Activated T-cell treated with anti-CD3 and anti-CD28 coated beads for 24 hours (primary cell): ENCODE measurements around the gene ACKR3.

Experiments used
- DNase-seq: peaks from one replicate; pipeline ENCODE4 v3.0.0-alpha.2; 2020; ENCODE audit warnings: low read depth

ACKR3 gene

DNA sequence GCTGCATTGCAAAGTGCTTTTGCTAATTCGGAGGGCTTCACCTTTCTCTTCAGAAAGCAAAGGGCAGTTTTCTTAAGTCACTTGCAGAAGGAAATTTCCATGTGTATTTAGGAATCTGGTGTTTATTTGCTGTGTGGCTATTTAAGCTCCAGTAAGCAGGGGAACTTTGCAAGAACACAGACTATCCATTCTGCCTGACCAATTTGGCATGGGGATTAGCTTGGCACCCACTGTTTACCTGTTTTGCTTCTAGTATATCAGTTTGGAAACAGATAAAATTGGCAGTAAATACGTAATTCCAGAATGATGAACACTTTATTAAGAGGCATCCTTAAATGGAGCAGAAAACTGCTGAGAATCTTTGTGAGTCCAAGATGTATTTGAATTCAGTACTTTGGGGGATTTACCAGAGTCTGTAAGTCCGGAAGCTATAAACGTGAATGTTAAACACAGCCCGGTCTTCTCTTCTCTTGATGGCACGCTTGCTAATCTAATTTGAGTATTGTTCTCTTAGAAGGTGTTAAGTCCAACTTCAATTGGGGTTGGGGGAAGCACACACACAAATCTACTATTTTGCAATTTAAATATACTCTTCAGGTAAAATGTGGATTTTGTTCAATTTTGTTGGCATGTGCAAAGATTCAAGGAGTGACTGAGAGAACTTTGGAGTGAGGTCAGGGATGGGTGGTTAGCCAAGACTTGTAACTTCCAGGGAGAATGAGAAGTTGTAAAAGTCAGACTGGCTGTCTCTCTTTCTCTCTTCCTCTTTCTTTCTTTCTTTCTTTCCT, 650 bp downstream of the ACKR3 start:
- DNase-seq: no peak

DNA sequence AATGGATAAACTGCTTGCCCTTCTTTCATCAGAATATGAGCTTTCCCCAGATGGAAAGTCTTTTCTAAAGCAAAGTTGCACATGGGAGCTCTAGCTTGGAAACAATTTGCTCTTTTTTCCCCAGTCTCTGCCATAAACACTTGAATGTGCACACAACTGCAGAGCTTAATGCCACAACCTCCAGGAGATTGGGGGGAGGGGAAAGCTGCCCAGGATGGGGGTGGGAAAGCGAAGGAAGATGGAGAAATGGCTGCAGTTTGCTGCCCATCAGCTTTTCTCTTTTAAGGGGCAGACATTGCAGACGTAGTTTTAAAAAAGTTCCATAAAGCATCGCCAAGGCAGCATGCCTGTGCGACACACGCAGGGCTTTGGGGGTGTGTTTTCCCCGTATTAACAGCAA, 1.5 kb downstream of the ACKR3 start:
- no peak for DNase-seq

DNA sequence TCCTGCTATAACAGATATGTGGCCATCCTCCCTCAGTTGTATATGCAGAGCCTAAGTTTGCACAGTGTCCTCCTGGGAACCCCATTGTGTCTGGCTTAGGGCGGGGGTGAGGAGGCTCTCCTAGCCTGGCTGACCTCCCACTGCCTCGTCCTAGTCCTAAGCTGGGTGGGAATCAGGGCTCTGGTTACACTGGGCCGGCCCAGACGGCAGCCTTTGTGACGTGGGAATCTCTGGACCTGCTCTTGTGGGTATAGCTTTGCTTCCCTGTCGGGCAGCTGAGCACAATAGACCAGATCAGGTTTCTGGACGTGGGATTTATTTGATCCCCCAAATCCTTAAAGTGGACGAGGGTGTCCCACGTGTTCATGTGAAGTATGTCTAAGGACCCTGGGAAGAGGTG, 2.9 kb downstream of the ACKR3 start:
- DNase-seq: no peak

DNA sequence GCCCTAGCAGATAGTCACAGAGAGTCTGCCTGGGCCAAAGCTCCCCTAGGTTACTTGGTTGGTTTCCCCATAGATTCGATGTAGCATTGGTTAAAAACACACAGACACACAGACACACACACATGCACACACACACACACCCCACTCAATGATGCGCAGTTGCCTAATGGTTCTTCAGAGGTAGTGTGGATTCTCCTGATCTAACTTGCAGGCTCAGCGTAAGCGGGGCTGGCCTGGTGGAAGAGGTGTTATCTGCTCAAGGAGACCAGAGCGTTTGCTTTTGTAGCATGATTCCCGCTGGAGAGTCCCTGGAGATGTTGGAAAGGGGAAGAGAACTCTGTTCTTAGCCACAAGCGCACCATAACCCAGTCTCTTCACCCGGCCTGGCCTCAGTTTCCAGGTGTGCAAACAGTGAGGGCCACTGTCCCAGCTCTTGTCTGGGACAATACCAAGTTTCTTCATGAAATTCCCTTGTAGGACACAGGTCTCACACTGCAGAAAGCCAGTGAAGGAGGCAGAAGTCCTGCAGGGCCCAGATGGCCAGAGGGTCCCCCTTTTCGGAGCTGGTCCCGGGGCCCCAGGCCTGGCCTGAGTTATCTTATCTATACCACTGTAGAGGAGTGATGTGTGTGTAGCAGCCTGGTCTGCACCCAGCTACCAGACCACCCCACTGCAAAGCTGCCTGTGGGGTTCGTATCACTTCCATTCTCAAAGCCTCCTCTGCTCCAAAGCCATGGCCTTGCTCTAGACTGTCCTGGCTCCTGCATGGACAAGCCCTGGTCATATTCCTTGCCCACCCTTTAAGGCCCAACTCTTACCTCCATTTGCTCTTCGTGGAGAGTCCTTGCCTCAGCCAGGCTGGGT, 3.7 kb downstream of the ACKR3 start:
- no peak for DNase-seq

DNA sequence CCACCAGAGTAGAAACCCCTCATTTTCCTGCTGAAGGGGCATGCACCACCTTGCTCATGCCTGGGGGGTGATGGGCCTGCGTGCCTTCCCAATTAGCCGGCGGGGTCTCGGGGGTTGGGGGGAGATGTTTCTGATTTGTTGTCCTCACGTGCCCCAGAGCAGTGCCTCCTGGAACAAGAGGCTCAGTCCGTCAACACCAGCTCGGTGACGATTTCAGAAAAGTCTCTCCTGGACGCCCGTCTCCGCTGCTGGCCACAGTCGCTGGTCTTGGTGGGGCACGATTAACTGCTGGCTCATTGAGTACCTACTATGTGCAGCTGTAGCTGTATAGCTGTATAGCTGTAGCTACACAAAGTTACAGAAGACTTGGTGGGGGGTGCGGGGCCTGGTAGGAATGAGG, 4.4 kb downstream of the ACKR3 start:
- DNase-seq: no peak

DNA sequence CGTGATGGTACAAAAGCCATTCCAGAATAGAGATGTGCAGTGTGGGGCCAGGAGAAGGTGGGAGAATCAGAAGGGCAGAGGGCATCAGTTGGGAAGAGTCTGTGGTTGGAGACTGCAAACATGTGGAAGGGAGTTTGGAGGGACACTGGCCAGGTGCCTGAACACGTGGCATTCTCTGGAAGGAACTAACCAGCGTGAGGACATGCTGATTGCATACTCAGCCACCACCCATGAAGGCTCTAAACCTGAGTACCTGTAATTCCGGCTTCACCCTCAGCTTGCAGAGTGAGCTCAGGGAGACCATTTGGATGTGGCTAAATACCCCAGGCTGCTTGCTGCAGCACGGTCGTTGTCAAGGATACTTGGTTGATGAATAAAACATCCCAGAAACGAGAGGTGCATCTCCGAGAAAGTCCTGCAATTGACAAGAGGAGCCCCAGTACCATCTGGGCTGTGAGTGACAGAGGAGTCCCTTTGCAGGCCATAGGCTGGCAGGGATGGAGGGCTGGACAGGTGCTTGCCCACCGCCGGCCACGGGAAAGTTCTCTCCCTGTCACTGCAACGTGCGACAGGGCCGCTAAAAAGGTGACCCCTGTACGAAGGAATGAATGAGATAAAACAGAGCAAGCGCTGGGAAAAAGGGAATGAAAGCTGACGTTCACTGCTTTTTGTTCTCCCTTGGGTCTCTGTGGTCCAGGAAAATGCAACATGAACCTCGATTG, 5.0 kb downstream of the ACKR3 start:
- no peak for DNase-seq

DNA sequence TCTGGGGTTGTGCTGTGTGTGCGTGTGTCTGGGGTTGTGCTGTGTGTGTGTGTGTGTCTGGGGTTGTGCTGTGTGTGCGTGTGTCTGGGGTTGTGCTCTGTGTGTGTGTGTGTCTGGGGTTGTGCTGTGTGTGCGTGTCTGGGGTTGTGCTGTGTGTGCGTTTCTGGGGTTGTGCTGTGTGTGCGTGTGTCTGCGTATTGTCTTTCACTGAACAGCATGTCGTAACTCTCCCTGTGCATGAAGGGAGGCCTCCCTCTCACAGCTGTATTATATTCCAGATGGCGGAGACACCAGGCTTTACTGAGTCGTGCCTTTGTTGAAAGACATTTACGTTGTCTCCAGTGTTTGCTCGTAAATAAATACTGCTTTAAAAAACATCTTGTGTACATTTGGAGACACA, 5.9 kb downstream of the ACKR3 start:
- no peak for DNase-seq

DNA sequence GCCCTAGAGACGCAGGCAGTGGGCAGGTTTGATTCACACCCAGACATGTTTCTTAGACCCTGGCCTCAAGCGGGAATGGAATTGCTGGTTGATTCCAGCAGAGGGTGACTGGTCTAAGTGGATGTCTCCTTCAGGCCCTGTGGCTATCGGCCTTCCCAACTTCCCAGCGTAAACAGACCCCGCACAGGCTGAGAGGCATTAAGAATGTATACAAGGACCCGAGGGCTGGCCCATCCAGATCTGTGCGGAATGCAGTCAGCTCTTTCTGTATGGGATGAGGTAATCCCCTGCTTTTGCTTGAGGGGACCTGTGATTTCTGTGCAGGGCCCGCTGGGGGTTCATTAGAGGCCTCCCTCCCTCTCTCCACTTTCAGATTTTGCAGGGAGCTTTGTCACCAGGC, 6.5 kb downstream of the ACKR3 start:
- DNase-seq: no peak

DNA sequence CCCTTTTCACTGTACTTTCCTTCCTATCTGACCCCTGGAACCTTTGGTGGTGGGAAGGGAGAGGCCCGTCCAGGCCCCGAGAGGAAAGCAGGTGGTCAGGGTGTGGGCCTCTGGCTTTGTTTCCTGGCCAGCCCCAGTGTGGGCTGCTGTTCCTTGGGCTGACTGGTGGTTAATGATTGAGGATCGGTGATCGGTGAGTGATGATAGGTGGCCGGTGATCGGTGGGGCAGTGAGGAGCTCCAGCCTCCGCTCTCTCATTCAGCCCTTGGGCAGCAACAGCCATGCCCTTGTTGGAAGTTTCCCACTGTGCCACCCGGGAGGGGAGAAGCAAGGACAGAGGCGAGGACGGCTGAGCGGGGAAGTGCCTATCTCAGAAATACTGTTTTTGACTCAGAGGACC, 7.3 kb downstream of the ACKR3 start:
- DNase-seq: no peak

DNA sequence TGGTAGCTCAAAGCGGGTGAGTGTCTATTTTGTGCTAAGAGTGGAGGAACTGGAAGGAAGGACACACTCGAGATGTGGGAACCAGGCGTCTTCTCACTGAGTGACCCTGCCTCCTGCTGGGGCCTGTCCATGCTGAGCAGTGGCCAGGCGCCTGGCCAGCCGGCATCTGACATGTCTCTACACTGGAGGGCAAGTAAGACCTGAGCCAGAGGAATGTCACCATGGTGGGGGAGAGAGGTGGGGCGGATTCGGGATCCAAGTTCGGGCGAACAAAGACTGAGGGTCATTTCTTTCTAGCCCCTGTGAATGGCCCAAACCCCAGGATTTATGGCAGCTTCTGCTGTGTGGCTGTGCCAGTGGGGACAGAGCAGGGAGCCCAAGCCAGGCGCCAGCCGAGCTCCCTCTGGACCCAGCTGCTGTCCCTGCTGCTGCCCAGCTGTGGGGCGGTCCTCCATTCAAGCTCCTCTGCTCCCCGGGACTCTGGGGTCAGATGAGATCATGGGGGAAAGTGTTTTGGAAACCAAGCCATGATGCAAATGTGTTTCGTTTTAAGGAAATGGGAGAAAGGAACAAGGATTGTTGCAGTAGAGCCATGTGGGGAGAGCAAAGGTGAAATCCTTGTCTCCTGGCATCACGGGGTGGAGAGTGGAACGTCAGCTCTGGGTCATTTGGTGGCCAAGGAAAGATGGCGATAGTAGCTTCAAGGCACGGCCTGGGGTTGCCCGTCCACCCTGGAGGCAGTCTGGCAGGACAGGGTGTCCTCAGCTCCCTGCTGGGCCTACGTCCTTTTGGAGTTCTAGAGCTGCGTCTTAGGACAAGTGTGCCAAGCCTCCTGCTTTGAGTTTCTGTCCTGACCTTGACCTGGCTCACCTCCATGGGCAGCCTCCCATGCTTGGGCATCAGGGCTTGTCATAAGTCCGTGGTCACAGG, 8.1 kb downstream of the ACKR3 start:
- DNase-seq: no peak

DNA sequence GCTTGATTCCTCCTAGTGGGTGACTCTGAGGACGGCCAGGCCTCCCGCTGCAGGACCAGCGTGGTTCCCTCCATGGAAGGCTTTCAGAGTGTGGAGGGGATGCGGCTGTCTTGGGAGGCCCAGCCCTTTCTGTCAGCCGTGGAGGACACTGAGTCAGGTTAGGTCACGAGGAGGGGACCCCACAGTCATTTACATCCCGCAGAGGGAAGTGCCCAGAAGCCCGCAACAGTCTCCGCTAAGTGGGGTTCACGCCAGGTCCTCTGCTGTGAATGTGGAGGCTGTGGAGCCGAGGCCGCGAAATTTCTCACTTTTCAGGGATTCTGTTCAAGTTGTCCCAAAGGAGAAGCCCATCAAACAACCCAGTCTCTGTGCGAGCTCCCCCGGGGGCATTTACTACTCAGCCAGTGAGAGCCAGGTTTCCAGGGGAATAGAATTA, 8.8 kb downstream of the ACKR3 start:
- no peak for DNase-seq

DNA sequence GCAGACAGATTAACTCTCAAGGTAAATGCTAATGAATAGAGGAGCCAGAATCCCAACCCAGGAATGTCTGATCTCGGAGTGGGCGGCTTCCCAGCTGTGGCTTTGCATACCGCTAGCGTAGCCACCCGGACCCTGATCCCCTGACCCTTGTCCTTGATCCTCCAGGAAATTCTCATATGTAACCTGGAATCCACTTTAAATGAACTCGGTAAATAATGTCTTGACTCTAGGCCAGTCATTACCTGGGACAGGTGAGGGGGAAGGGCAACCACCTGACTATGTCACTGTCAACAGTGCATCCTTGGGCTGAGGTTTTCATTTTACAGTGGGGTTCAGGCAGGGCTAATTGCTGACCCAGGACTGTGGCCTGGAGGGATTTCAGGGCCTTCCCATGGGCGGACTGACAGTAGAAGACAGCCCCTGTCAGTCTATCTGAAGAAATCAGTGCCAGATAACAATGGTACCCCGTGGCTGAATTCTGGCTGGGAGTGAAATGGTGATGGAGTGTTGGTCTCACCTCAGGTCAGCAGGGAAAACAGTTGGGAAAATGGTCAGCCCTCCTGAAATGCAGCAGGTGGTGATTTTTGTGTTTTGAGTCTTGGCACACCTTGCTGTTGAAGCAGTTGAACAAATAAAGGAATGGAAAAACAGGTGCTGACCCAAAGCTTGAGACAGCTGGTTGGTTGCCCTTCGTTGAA, 9.6 kb downstream of the ACKR3 start:
- no peak for DNase-seq

DNA sequence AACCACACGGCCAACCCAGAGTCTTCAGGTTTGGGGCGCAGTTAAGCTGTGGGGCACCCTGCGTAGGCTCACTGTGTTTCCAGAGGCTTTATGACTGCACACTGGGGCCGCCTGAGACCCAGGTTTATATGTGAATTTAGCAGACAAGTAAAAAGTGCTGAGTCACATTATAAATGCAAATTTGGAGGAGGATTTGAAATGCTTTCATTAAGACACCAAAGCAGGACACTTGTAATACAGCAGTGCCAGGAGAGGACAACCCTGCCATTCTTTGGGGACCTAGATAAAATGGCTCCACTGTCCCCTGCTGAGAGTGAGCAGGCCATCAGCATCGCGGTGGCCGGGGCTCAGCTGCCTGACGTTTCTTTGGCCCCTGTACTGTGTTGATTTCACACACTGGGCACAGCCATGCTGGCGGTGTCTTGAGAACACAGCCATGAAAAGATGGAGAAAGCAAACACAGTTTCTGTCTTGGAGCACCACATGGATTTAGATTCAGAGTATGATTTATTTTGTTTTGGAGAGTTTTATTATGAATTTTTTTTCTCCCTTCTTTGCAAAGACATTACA, 10.2 kb downstream of the ACKR3 start:
- DNase-seq: no peak

DNA sequence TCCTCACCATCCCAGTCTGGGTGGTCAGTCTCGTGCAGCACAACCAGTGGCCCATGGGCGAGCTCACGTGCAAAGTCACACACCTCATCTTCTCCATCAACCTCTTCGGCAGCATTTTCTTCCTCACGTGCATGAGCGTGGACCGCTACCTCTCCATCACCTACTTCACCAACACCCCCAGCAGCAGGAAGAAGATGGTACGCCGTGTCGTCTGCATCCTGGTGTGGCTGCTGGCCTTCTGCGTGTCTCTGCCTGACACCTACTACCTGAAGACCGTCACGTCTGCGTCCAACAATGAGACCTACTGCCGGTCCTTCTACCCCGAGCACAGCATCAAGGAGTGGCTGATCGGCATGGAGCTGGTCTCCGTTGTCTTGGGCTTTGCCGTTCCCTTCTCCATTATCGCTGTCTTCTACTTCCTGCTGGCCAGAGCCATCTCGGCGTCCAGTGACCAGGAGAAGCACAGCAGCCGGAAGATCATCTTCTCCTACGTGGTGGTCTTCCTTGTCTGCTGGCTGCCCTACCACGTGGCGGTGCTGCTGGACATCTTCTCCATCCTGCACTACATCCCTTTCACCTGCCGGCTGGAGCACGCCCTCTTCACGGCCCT, 11.2 kb downstream of the ACKR3 start:
- no peak for DNase-seq

DNA sequence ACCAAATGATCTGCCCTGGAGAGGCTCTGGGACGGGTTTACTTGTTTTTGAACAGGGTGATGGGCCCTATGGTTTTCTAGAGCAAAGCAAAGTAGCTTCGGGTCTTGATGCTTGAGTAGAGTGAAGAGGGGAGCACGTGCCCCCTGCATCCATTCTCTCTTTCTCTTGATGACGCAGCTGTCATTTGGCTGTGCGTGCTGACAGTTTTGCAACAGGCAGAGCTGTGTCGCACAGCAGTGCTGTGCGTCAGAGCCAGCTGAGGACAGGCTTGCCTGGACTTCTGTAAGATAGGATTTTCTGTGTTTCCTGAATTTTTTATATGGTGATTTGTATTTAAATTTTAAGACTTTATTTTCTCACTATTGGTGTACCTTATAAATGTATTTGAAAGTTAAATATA, 11.9 kb downstream of the ACKR3 start:
- DNase-seq: no peak

DNA sequence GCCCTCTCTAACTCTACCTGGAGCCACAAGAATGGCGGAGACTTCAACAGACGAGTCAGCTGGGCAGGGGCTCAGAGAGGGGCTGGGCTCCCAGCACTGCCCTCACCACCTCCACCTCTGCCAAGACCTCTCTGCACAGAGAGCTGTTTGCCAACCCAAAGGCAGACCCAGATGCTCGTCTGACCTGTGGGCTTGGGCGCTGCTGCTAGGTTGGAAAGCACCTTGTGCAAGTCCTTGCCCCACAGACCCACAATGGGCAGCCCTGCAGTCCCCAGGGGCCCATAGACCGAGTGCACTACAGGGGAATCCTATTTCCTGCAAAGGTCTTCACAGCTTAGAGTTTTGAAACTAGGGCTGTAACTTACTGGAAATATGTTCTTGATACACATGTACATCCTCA, 13.3 kb downstream of the ACKR3 start:
- no peak for DNase-seq

DNA sequence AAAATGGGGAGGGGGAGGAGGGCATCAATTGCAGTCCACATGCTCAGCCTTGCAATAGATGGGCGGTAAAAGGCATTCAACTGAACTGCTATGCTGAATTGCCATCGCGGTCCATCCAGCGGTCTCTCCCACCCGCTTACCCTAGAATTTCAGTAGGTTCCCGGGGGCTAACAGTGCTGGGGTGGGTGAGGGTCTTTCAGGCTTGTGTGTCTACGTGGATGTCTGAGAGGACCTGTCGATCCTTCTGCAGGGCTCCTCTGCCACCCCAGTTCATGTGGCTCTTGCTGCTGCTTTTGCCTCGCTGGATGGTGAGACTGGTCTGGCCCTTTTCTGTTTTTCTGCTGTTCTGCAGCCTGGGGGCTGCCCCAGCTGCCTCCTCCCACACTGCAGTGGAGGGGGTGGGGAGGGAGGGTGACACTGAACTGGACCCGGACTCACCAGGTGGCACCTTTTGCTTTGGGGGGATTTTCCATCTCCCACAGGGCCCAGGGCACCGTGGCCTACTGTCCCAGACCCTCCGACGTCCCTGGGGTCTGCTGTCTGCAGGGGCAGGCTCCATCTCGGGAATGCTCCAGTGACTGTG, 14.1 kb downstream of the ACKR3 start:
- DNase-seq: no peak

DNA sequence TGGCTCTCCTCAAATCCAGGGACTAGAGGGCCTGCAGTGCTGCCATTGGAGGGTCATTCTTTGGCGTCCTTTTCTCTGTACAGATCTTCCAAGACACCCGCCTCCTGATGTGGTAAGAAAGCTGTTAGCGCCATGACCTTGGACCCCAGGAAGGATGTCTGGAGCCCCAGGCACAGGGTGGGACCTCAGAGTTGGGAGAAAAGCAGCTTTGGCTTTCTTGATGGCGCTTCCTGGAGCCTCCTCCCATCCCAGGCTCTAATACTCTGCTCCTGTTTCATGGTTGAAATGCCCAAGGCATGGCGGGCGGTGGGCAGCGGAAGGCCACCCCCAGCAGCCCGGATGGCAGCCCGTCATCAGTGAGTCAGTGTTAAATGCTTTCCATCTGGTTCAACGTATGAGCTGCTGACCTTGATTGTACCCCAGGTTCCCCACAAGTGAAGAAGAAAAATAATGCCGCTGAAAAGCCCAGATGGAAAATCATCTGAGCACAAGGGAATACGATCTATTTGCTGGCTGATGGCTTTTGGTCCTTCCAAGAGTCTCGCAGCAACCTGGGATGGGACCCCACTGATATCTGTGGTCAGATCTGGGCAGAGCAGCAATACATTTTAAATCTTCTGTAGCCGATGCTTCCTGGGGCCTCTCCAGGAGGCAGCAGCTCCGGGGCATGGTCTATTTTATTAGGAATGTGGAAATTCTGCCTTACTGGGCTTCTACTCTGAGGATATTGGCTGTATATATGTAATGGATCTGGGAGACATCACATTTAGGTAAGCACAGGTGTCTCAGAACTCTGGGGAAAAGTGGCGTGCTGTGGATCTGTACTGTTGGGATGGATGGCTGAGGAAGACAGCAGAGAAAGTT, 15.1 kb downstream of the ACKR3 start:
- no peak for DNase-seq

DNA sequence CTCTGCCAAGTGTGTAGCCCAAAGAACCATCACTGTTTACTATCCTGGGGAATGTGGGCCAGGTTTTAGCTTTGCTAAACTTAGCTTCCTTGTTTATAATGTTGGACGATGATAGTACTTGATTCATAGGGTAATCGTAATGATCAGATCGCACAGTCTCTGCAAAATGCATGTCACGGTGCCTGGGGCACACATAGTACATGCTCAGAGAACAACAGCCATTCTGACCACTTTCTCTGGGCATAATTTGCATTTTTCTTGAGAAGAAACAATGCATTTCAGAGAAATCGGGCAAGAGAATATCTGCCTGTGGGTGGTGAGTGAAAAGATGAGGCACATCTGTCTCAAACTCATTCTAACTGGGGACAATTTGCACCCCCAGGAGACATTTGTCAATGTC, 16.3 kb downstream of the ACKR3 start:
- no peak for DNase-seq
